KBM-7 (cell line): ENCODE measurements around the gene EVPLL.
"Not testable (repeated sequence)": the region's sequence is repeated elsewhere in the genome, so short reads cannot be mapped to it uniquely, and the experiment has no call there.

ENCODE experiments used
- DNase-seq: peaks from one replicate; pipeline ENCODE4 v3.0.0-alpha.2; 2015
- in situ Hi-C: fragments of 300-500 bp; cut with MboI; formaldehyde crosslinking; loops from 2 replicates; pipeline ENCODE4 v1.14.3; 2020; ENCODE audit warnings: low sequenced_read_pairs, low pct_unique_long_range_greater_than_20kb, mixed read lengths

EVPLL gene

GRCh38 chr17:18377437-18378204, at the start of gene EVPLL:
Gene EVPLL (plus strand): TSS chr17:18377778. CDS start chr17:18380938, 3,160 bp downstream.
- in situ Hi-C loops: no loop called here
- DNase-seq: peak; percentile 84

- in situ Hi-C loops: no loop called here
- DNase-seq: no peak
Measured at GRCh38 chr17:18328643-18329204, 48.9 kb upstream of the EVPLL start.

GRCh38 chr17:18331879-18332278, 45.7 kb upstream of the EVPLL start:
- in situ Hi-C loops: no loop called here
- DNase-seq: no peak

DNA sequence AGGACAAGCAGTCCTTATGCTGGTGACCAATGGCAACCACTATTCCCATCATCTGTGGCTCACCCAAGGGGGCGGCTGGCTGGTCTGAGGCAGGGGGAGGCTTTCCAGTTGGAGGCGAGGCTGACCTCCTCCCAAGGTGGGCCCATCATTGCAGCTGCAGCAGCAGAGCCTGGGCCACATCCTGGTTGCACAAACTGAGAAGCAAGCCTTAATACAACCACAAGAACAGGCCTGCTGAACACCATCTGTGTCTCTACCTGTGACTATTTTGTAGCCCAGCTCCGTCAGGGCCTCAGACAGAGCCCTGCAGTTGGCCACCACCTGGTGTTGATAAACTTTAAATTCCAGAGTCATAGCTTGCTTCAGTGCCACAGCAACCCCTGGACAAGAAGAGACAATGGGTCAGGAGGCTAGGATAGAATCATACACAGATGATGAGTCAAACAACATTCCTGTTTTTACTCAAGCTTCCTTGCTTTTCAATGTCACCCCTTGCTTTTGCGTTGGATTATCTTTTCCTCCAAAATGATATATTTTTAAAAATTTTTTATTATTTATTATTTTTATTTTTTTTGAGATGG, 44.6 kb upstream of the EVPLL start:
- no peak for DNase-seq
- in situ Hi-C loops: no loop called here

DNA sequence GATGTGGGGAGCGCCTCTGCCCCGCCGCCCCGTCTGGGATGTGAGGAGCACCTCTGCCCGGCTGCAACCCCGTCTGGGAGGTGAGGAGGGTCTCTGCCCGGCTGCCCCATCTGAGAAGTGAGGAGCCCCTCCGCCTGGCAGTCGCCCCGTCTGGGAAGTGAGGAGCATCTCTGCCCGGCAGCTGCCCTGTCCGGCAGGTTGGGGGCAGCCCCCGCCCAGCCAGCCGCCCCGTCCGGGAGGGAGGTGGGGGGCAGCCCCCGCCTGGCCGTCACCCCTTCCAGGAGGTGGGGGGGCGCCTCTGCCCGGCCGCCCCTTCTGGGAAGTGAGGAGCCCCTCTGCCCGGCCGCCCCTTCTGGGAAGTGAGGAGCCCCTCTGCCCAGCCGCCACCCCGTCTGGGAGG, 39.4 kb upstream of the EVPLL start:
- in situ Hi-C loops, DNase-seq: not testable (repeated sequence)

- in situ Hi-C loops: no loop called here
- no peak for DNase-seq
Measured at GRCh38 chr17:18339933-18340332, 37.6 kb upstream of the EVPLL start.

- in situ Hi-C loops: no loop called here
Measured at GRCh38 chr17:18344021-18344420, 33.6 kb upstream of the EVPLL start.

GRCh38 chr17:18353541-18353940, 24.0 kb upstream of the EVPLL start:
- in situ Hi-C loops: no loop called here
- DNase-seq: no peak

More at GRCh38 chr17:18344021-18344420, 33.6 kb upstream of the EVPLL start:
- DNase-seq: no peak

GRCh38 chr17:18356624-18357023, 21.0 kb upstream of the EVPLL start:
- in situ Hi-C loops: no loop called here
- DNase-seq: peak; percentile 14

- in situ Hi-C loops: no loop called here
- DNase-seq: no peak
Measured at GRCh38 chr17:18360518-18360917, 17.1 kb upstream of the EVPLL start.

DNA sequence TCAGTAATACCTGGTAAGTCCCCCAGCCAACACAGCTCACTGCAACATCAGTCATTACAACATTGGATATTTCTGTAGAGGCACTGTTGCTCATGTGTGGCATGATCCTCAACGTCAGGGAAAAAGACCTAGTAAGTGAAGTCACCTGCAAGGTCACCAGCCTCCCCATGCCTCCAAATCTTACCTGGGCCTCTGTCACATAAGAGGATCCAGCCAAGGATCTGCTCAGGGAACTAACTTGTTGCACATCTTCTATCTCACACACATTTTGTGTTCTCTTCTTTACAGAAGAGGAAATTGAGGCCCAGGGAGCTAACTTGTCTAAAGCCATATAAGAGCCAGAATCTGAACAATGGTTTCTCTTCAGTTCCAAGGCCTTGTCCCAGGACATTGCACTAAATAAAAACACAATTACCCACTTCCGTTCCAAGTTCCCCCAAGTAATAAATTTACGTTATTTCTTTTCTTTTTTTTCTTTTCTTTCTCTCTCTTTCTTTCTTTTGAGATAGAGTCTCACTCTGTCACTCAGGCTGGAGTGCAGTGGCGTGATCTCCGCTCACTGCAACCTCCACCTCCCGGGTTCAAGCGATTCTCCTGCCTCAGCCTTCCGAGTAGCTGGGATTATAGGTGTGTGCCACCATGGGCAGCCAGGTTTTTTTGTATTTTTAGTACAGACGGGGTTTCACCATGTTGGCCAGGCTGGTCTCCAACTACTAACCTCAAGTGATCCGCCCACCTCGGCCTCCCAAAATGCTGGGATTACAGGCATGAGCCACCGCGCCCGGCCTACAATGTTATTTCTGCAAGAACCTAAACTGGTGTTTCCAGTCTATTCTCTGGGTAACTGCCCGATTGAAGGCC, 15.5 kb upstream of the EVPLL start:
- in situ Hi-C loops: no loop called here
- no peak for DNase-seq

GRCh38 chr17:18362698-18363100, 14.9 kb upstream of the EVPLL start:
- peak; percentile 31 for DNase-seq
- in situ Hi-C loops: no loop called here

DNA sequence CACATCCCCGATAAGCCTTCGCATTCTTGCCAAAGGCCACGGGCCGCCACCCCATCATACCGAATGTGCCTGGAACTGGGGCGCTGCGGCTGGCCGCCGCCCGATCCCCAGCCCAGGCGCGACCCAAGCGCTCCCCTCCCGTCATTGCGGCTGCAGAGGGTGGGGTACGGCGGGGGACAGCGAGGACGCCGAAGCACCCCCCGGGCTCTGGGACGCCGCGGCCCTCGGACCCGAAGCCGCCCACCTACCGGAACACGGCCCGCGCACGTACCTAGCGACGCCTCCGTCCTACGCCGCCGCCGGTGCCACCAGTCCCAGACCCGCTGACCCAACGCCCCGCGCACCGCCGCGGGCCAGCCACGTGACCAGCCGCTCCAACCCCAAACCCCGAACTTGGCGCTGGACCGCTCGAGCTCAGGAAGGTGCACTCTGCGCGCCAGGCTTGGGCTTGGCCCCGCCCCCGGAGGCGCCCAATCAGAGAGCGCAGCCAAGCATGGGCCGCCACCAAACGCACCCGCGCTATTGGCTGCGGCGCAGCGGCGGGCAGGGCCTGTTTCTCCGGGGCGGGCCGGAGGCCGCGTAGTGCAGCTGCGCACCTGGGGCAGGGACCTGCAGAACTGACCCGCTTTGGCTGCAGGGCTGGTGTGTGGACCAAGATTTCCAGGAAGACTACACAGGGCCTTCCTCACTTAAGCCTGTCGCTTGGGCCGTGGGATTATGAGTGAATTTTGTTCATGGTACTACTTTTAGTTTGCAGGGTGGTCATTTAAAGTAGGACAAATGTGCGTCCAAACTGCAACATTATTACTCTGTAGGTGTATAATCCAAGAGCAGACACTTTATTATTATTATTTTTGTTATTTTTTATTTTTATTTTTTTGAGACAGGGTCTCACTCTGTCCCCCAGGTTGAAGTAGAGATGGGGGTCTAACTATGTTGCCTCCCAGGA, 14.2 kb upstream of the EVPLL start, which contains the start of gene SHMT1:
SHMT1 (minus strand) TSS at position 450 of the 949 bp plus-strand sequence. CDS start 7,569 bp downstream, outside the sequence.
- peak; percentile 91 for DNase-seq
- in situ Hi-C loops: no loop called here

- in situ Hi-C loops: no loop called here
- no peak for DNase-seq
Measured at GRCh38 chr17:18364166-18364565, 13.4 kb upstream of the EVPLL start.

DNA sequence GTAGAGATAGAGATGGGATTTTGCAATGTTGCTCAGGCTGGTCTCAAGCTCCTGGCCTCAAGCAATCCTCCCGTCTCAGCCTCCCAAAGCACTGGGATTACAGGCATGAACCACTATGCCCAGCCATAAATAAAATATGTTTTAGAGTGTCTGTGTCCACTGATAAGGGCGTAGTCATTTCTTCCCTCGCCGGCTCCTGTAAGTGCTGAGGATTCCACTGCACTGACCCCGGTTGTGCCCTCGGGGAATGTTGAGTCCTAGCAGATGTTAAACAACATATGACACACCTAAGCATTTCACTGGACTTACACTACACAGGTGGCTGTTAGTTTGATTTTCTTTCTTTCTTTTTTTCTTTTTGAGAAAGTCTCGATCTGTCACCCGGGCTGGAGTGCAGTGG, 8.6 kb upstream of the EVPLL start:
- DNase-seq: no peak
- in situ Hi-C loops: no loop called here

GRCh38 chr17:18370761-18371160, 6.8 kb upstream of the EVPLL start:
- in situ Hi-C loops: no loop called here

DNA sequence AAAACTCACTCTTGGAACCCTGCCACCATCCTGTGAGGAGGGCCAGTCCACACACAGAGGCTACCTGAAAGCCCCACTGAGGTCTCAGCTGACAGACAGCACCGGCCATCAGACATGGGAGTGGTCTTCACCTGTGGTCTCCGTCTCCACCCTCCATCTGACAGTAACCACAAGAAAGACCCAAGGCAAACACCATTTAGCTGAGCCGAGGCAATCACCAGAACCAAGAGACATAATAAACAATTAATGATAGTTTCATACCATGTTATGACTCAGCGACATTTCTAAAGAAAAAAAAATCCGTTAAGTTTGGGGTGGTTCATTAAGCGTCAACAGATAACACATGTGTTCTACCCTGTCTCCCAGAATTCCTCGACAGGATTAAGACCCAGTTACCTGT, 6.1 kb upstream of the EVPLL start:
- in situ Hi-C loops: no loop called here
- DNase-seq: no peak

More at GRCh38 chr17:18370761-18371160, 6.8 kb upstream of the EVPLL start:
- DNase-seq: no peak

DNA sequence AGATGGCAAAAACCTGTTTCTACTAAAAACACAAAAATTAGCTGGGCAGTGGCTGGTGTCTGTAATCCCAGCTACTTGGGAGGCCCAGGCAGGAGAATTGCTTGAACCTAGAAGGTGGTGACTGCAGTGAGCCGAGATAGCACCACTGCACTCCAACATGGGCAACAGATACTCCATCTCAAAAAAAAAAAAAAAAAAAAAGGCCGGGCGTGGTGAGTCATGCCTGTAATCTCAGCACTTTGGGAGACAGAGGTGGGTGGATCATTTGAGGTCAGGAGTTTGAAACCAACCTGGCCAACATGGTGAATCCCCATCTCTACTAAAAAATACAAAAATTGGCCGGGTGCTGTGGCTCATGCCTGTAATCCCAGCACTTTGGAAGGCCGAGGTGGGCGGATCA, 4.4 kb upstream of the EVPLL start:
- DNase-seq, in situ Hi-C loops: not testable (repeated sequence)
